ENCODE data around the gene TCF7L1. TPM values are rescaled to one million over a fixed set of nuclear protein-coding genes. Genes with fewer than 3 reads are reported as not detected.

Gene TCF7L1
- polyA plus RNA-seq, 1 of the 3 experiments (the other 2 are of a cell fraction), result 3.7 TPM

DNA sequence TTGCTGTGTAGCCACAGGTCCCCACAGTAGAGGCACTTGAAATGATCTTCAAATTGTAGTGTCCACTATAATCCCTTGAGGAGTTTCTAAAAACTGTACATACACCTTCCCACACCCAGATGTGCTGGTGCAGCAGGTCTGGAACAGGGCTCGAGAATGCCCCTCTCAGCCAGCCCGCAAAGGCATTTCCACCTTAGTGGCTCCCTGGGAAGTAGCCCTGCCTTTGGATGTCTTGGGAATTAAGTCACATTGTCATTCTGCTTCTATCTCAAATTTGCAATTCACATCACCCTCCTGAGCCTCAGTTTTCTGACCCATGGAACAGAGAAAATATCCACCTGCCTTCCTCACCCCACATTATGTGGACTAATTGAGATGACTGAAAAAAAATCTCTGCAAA lies 44.3 kb upstream of the TCF7L1 start:
- TF ChIP-seq RAD21 (IDR thresholded peaks at IDR 0.05; ENCODE audit: low read length) (no peak), TCF12 (IDR thresholded peaks at IDR 0.05) (no peak), CHD2 (IDR thresholded peaks at IDR 0.05; ENCODE audit: low read length, partially characterized antibody) (no peak), SIN3A (IDR thresholded peaks at IDR 0.05; ENCODE audit: borderline replicate concordance, low read depth, low read length) (no peak), GABPA (IDR thresholded peaks at IDR 0.05; ENCODE audit: low read depth) (no peak)
- TF ChIP-seq, protein P1, sequence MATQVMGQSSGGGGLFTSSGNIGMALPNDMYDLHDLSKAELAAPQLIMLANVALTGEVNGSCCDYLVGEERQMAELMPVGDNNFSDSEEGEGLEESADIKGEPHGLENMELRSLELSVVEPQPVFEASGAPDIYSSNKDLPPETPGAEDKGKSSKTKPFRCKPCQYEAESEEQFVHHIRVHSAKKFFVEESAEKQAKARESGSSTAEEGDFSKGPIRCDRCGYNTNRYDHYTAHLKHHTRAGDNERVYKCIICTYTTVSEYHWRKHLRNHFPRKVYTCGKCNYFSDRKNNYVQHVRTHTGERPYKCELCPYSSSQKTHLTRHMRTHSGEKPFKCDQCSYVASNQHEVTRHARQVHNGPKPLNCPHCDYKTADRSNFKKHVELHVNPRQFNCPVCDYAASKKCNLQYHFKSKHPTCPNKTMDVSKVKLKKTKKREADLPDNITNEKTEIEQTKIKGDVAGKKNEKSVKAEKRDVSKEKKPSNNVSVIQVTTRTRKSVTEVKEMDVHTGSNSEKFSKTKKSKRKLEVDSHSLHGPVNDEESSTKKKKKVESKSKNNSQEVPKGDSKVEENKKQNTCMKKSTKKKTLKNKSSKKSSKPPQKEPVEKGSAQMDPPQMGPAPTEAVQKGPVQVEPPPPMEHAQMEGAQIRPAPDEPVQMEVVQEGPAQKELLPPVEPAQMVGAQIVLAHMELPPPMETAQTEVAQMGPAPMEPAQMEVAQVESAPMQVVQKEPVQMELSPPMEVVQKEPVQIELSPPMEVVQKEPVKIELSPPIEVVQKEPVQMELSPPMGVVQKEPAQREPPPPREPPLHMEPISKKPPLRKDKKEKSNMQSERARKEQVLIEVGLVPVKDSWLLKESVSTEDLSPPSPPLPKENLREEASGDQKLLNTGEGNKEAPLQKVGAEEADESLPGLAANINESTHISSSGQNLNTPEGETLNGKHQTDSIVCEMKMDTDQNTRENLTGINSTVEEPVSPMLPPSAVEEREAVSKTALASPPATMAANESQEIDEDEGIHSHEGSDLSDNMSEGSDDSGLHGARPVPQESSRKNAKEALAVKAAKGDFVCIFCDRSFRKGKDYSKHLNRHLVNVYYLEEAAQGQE (IDR thresholded peaks at IDR 0.05; ENCODE audit: low read depth, low read length), result no peak
- TF ChIP-seq, protein P2, sequence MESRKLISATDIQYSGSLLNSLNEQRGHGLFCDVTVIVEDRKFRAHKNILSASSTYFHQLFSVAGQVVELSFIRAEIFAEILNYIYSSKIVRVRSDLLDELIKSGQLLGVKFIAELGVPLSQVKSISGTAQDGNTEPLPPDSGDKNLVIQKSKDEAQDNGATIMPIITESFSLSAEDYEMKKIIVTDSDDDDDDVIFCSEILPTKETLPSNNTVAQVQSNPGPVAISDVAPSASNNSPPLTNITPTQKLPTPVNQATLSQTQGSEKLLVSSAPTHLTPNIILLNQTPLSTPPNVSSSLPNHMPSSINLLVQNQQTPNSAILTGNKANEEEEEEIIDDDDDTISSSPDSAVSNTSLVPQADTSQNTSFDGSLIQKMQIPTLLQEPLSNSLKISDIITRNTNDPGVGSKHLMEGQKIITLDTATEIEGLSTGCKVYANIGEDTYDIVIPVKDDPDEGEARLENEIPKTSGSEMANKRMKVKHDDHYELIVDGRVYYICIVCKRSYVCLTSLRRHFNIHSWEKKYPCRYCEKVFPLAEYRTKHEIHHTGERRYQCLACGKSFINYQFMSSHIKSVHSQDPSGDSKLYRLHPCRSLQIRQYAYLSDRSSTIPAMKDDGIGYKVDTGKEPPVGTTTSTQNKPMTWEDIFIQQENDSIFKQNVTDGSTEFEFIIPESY (IDR thresholded peaks at IDR 0.05; ENCODE audit: borderline replicate concordance, low read depth), result no peak
- 62% methylated on average over 2 of the region's 2 CpGs for WGBS (ENCODE audit: low lambda C conversion rate)
- CTCF ChIA-PET, result interaction anchor here (0.8 to 1.9 kb wide), 3 partner anchors 22 to 211 kb away, joined by 3 to 8 read pairs (median 3); no protein-coding TSS in a partner anchor

DNA sequence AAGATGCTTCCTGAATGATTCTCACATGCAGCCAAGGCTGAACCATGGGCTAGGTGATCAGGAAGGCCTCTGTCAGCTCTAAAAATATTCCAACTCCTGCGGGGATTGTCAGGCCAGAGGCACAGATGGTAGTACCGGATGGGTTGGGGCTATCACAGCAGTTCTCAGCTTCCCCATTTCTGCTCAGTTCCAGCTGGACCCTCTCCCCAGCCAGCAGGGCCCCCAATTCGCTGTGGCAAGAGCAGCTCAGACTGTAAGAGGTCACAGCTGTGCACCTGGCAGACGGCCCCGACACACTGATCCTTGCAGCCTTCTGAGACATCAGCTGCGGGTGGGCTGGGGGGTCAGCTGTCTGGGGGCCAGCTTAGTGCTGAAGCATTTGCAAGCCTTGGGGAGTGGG lies 43.6 kb upstream of the TCF7L1 start:
- no peaks in the 10 kb centered on the region for H3K4me1 ChIP-seq (ENCODE audit: control insufficient read depth in 1 of 2, insufficient read depth in 2 of 2, low read depth in 1 of 2, low read length in 1 of 2)
- H3K9ac ChIP-seq, result no peak overlapping the region
- H3K4me2 ChIP-seq, result no peak overlapping the region
- no peaks in the 10 kb centered on the region for H3F3A ChIP-seq (replicated peaks; ENCODE audit: insufficient read depth)
- WGBS (ENCODE audit: low lambda C conversion rate), result 75% methylated on average over 4 of the region's 6 CpGs
- TF ChIP-seq MEF2A (IDR thresholded peaks at IDR 0.05; ENCODE audit: borderline replicate concordance, low read depth) (no peak), TAF1 (IDR thresholded peaks at IDR 0.05; ENCODE audit: borderline replicate concordance, low read depth, low read length) (no peak), NFIC (IDR thresholded peaks at IDR 0.05; ENCODE audit: borderline replicate concordance) (no peak), ELF1 (IDR thresholded peaks at IDR 0.05) (no peak), TCF12 (IDR thresholded peaks at IDR 0.05) (no peak), FOXM1 (IDR thresholded peaks at IDR 0.05; ENCODE audit: low read depth) (no peak)
- TF ChIP-seq, protein P3, sequence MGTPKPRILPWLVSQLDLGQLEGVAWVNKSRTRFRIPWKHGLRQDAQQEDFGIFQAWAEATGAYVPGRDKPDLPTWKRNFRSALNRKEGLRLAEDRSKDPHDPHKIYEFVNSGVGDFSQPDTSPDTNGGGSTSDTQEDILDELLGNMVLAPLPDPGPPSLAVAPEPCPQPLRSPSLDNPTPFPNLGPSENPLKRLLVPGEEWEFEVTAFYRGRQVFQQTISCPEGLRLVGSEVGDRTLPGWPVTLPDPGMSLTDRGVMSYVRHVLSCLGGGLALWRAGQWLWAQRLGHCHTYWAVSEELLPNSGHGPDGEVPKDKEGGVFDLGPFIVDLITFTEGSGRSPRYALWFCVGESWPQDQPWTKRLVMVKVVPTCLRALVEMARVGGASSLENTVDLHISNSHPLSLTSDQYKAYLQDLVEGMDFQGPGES (IDR thresholded peaks at IDR 0.05; ENCODE audit: low read depth, low read length), result no peak
- TF ChIP-seq, protein P4, sequence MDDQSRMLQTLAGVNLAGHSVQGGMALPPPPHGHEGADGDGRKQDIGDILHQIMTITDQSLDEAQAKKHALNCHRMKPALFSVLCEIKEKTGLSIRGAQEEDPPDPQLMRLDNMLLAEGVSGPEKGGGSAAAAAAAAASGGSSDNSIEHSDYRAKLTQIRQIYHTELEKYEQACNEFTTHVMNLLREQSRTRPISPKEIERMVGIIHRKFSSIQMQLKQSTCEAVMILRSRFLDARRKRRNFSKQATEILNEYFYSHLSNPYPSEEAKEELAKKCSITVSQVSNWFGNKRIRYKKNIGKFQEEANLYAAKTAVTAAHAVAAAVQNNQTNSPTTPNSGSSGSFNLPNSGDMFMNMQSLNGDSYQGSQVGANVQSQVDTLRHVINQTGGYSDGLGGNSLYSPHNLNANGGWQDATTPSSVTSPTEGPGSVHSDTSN (IDR thresholded peaks at IDR 0.05), result no peak
- TF ChIP-seq, protein P5, sequence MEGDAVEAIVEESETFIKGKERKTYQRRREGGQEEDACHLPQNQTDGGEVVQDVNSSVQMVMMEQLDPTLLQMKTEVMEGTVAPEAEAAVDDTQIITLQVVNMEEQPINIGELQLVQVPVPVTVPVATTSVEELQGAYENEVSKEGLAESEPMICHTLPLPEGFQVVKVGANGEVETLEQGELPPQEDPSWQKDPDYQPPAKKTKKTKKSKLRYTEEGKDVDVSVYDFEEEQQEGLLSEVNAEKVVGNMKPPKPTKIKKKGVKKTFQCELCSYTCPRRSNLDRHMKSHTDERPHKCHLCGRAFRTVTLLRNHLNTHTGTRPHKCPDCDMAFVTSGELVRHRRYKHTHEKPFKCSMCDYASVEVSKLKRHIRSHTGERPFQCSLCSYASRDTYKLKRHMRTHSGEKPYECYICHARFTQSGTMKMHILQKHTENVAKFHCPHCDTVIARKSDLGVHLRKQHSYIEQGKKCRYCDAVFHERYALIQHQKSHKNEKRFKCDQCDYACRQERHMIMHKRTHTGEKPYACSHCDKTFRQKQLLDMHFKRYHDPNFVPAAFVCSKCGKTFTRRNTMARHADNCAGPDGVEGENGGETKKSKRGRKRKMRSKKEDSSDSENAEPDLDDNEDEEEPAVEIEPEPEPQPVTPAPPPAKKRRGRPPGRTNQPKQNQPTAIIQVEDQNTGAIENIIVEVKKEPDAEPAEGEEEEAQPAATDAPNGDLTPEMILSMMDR (IDR thresholded peaks at IDR 0.05), result no peak
- DNase-seq, result no peak
- no peak overlapping the region for H3K4me3 ChIP-seq (ENCODE audit: low read depth in 2 of 2, low read length in 1 of 2)
- H3K9me3 ChIP-seq, result no peaks in the 10 kb centered on the region
- H2AFZ ChIP-seq (ENCODE audit: low read depth), result no peak overlapping the region
- H4K20me1 ChIP-seq (ENCODE audit: insufficient read depth), result no peaks in the 10 kb centered on the region
- peaks cover 31% of the 10 kb centered on the region; the same call in 1 of the 2 replicates for H3K27me3 ChIP-seq (ENCODE audit: insufficient read depth)
- no peaks in the 10 kb centered on the region for H3K79me2 ChIP-seq (ENCODE audit: insufficient read depth)
- no peaks in the 10 kb centered on the region for H3K36me3 ChIP-seq (replicated peaks in 1 of 2; ENCODE audit: control insufficient read depth in 1 of 2, insufficient read depth in 2 of 2, low read length in 1 of 2)
- no peaks in the 10 kb centered on the region for H3K9me2 ChIP-seq
- POLR2A ChIA-PET, result no interaction called here
- CTCF ChIA-PET, result interaction anchor here (0.8 to 4.0 kb wide), 2 partner anchors 23 to 211 kb away, joined by 3 to 16 read pairs; no protein-coding TSS in a partner anchor
- no peak overlapping the region for H3K27ac ChIP-seq (ENCODE audit: low read depth in 2 of 2, low read length in 1 of 2)

More for the DNA sequence above, 44.3 kb upstream of the TCF7L1 start:
- H3K36me3 ChIP-seq (replicated peaks in 1 of 2; ENCODE audit: control insufficient read depth in 1 of 2, insufficient read depth in 2 of 2, low read length in 1 of 2), result no peaks in the 10 kb centered on the region
- H3F3A ChIP-seq (replicated peaks; ENCODE audit: insufficient read depth), result no peaks in the 10 kb centered on the region
- POLR2A ChIA-PET, result no interaction called here
- H3K27ac ChIP-seq (ENCODE audit: low read depth in 2 of 2, low read length in 1 of 2), result no peak overlapping the region
- H3K9ac ChIP-seq, result no peak overlapping the region
- H3K9me3 ChIP-seq, result no peaks in the 10 kb centered on the region
- peaks cover 31% of the 10 kb centered on the region; the same call in 1 of the 2 replicates for H3K27me3 ChIP-seq (ENCODE audit: insufficient read depth)
- H3K4me1 ChIP-seq (ENCODE audit: control insufficient read depth in 1 of 2, insufficient read depth in 2 of 2, low read depth in 1 of 2, low read length in 1 of 2), result no peaks in the 10 kb centered on the region
- H2AFZ ChIP-seq (ENCODE audit: low read depth), result no peak overlapping the region
- no peak for DNase-seq
- H4K20me1 ChIP-seq (ENCODE audit: insufficient read depth), result no peaks in the 10 kb centered on the region
- no peak overlapping the region for H3K4me2 ChIP-seq
- no peaks in the 10 kb centered on the region for H3K79me2 ChIP-seq (ENCODE audit: insufficient read depth)
- no peak overlapping the region for H3K4me3 ChIP-seq (ENCODE audit: low read depth in 2 of 2, low read length in 1 of 2)
- no peaks in the 10 kb centered on the region for H3K9me2 ChIP-seq

All from SK-N-SH (cell line).